Stimulated activated CD8-positive, alpha-beta memory T cell treated with anti-CD3 and anti-CD28 coated beads, Interleukin-7, amount 100 ng/mL, for 1 hour (primary cell): ENCODE measurements around the gene EXOC3L4.
"Not testable (repeated sequence)": the region's sequence is repeated elsewhere in the genome, so short reads cannot be mapped to it uniquely, and the experiment has no call there.

Experiments
- DNase-seq, 2 donors: peaks; one replicate each; pipeline ENCODE4 v3.0.0-alpha.2; 2020; ENCODE audit warnings: low read depth in 2 of 2

EXOC3L4 gene

GRCh38 chr14:103105580-103106150 is 11.1 kb downstream of the EXOC3L4 start:
- no peak for DNase-seq

GRCh38 chr14:103107455-103107854 is 12.9 kb downstream of the EXOC3L4 start:
- no peak for DNase-seq

- no peak for DNase-seq
Observed at GRCh38 chr14:103107941-103108748, 13.6 kb downstream of the EXOC3L4 start.

GRCh38 chr14:103108749-103109207 is 14.3 kb downstream of the EXOC3L4 start:
- no peak for DNase-seq

- DNase-seq, result no peak
Observed at GRCh38 chr14:103109535-103110441, 15.3 kb downstream of the EXOC3L4 start.

GRCh38 chr14:103110681-103111231 is 16.2 kb downstream of the EXOC3L4 start:
- no peak for DNase-seq

- DNase-seq, result no peak
Observed at GRCh38 chr14:103111232-103111868, 16.8 kb downstream of the EXOC3L4 start.

- DNase-seq, result no peak
Observed at GRCh38 chr14:103112400-103113243, 18.1 kb downstream of the EXOC3L4 start.

GRCh38 chr14:103113303-103113702 is 18.8 kb downstream of the EXOC3L4 start:
- no peak for DNase-seq

GRCh38 chr14:103113774-103114173 is 19.2 kb downstream of the EXOC3L4 start:
- DNase-seq, result no peak

- not testable (repeated sequence) for DNase-seq
Observed at GRCh38 chr14:103115086-103115679, 20.7 kb downstream of the EXOC3L4 start.

GRCh38 chr14:103115845-103116572 is 21.5 kb downstream of the EXOC3L4 start:
- DNase-seq, result no peak

GRCh38 chr14:103116636-103117035 is 22.1 kb downstream of the EXOC3L4 start:
- no peak for DNase-seq

GRCh38 chr14:103117499-103117898 is 23.0 kb downstream of the EXOC3L4 start:
- DNase-seq, result not testable (repeated sequence)

- no peak for DNase-seq
Observed at GRCh38 chr14:103118018-103118662, 23.6 kb downstream of the EXOC3L4 start.

- DNase-seq, result no peak
Observed at GRCh38 chr14:103118663-103119404, 24.3 kb downstream of the EXOC3L4 start.

GRCh38 chr14:103119527-103119926 is 25.0 kb downstream of the EXOC3L4 start:
- DNase-seq, result not testable (repeated sequence)
